Measurements from ENCODE around the gene TYW5. TPM values are rescaled to one million over a fixed set of nuclear protein-coding genes. Genes with fewer than 3 reads are reported as not detected.

The TYW5 gene
- polyA plus RNA-seq, 1 donor (not counting 4 experiments of a cell fraction or from before 2014, with no cell fraction given), result 9.9 TPM

DNA sequence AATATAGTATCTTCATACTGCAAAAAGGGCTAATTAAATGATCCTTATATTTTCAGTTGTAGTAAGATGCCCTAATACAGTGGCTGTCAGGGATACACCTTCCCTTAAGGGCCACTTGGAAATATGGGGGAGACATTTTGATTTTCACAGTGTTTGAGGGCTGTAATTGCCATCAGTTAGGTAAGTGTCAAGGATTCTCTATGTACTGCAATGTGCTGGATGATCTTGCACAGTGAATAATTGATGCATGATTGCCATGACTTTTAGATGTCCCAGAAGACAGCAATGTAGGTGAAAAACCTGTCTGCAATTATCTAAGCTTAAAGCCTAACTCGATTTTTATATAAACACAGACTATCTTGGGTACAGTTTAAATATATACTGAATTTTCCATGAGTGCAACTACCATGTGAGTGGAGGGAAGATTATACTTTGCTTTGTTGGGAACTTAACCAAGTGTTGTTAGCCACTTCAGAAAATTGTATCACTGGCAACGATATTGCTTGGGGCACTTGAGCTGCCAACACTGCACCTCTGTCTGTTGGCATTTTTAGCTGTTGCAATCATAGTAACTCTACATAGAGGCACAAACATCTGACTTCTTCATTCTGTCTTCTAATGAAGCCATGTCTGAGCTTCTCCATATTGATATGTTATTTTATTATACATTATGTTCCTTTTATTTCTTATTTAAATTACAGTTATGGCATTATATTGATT, 45.3 kb upstream of the TYW5 start:
- H3K4me2 ChIP-seq (ENCODE audit: control insufficient read depth, extremely low read depth, insufficient read depth, low read depth, low read length), result no peak overlapping the region
- no peak overlapping the region for H3K9ac ChIP-seq (ENCODE audit: control insufficient read depth, extremely low read depth, insufficient read depth, low read length)
- dilution Hi-C loops (cut with MboI; ENCODE audit: extremely low pct_ligation_motif_present, low sequenced_read_pairs), result no loop called here
- H3K9me1 ChIP-seq (ENCODE audit: control insufficient read depth, extremely low read depth, insufficient read depth, low read length), result no peaks in the 10 kb centered on the region
- H3K79me2 ChIP-seq (ENCODE audit: control insufficient read depth, insufficient read depth, low read length), result no peaks in the 10 kb centered on the region
- H3K4me3 ChIP-seq (ENCODE audit: control insufficient read depth in 2 of 3, extremely low read depth in 1 of 3, insufficient read depth in 2 of 3, low read depth in 1 of 3, low read length in 3 of 3), result no peak overlapping the region
- H3K27ac ChIP-seq (ENCODE audit: control insufficient read depth, insufficient read depth, low read length), result no peak overlapping the region
- no peak overlapping the region for H2AFZ ChIP-seq (ENCODE audit: control insufficient read depth, low read length)
- DNase-seq (ENCODE audit: low read depth, low spot score), result no peak
- no peaks in the 10 kb centered on the region for H4K20me1 ChIP-seq (ENCODE audit: control insufficient read depth, extremely low read depth, insufficient read depth, low read length)
- H3K9me3 ChIP-seq (ENCODE audit: control insufficient read depth, low read depth, low read length), result no peaks in the 10 kb centered on the region
- H3K36me3 ChIP-seq (ENCODE audit: control insufficient read depth in 2 of 2, extremely low read depth in 1 of 2, insufficient read depth in 2 of 2, low read length in 2 of 2), result no peaks in the 10 kb centered on the region
- no peak for FAIRE-seq
- peaks cover 8% of the 10 kb centered on the region for H3K4me1 ChIP-seq (ENCODE audit: control insufficient read depth, extremely low read depth, insufficient read depth, low read length)
- no peaks in the 10 kb centered on the region for H3K27me3 ChIP-seq (ENCODE audit: control insufficient read depth, extremely low read depth, insufficient read depth, low read length)
- TF ChIP-seq CTCF (optimal IDR thresholded peaks at IDR 0.05 in 1 of 3, IDR thresholded peaks at IDR 0.05 in 1 of 3, conservative IDR thresholded peaks at IDR 0.05 in 1 of 3; ENCODE audit: extremely low read depth in 1 of 3, insufficient read depth in 2 of 3, low read length in 3 of 3), result no peak
- TF ChIP-seq EZH2 (IDR thresholded peaks at IDR 0.05; ENCODE audit: low read length), result no peak

GRCh38 chr2:199999166-199999565, 43.9 kb upstream of the TYW5 start:
- H3K79me2 ChIP-seq (ENCODE audit: control insufficient read depth, insufficient read depth, low read length), result no peaks in the 10 kb centered on the region
- TF ChIP-seq EZH2 (IDR thresholded peaks at IDR 0.05; ENCODE audit: low read length) (no peak), CTCF (optimal IDR thresholded peaks at IDR 0.05 in 1 of 3, IDR thresholded peaks at IDR 0.05 in 1 of 3, conservative IDR thresholded peaks at IDR 0.05 in 1 of 3; ENCODE audit: extremely low read depth in 1 of 3, insufficient read depth in 2 of 3, low read length in 3 of 3) (no peak)
- H3K4me2 ChIP-seq (ENCODE audit: control insufficient read depth, extremely low read depth, insufficient read depth, low read depth, low read length), result no peak overlapping the region
- peaks cover 8% of the 10 kb centered on the region for H3K4me1 ChIP-seq (ENCODE audit: control insufficient read depth, extremely low read depth, insufficient read depth, low read length)
- H3K27ac ChIP-seq (ENCODE audit: control insufficient read depth, insufficient read depth, low read length), result no peak overlapping the region
- H3K4me3 ChIP-seq (ENCODE audit: control insufficient read depth in 2 of 3, extremely low read depth in 1 of 3, insufficient read depth in 2 of 3, low read depth in 1 of 3, low read length in 3 of 3), result no peak overlapping the region
- H3K9ac ChIP-seq (ENCODE audit: control insufficient read depth, extremely low read depth, insufficient read depth, low read length), result no peak overlapping the region
- H3K36me3 ChIP-seq (ENCODE audit: control insufficient read depth in 2 of 2, extremely low read depth in 1 of 2, insufficient read depth in 2 of 2, low read length in 2 of 2), result no peaks in the 10 kb centered on the region
- no peaks in the 10 kb centered on the region for H4K20me1 ChIP-seq (ENCODE audit: control insufficient read depth, extremely low read depth, insufficient read depth, low read length)
- DNase-seq (ENCODE audit: low read depth, low spot score) (no peak), FAIRE-seq (peak; percentile 60)
- dilution Hi-C loops (cut with MboI; ENCODE audit: extremely low pct_ligation_motif_present, low sequenced_read_pairs), result no loop called here
- no peak overlapping the region for H2AFZ ChIP-seq (ENCODE audit: control insufficient read depth, low read length)
- H3K27me3 ChIP-seq (ENCODE audit: control insufficient read depth, extremely low read depth, insufficient read depth, low read length), result no peaks in the 10 kb centered on the region
- no peaks in the 10 kb centered on the region for H3K9me3 ChIP-seq (ENCODE audit: control insufficient read depth, low read depth, low read length)
- no peaks in the 10 kb centered on the region for H3K9me1 ChIP-seq (ENCODE audit: control insufficient read depth, extremely low read depth, insufficient read depth, low read length)

Data from keratinocyte (primary cell).